ENCODE measurements around the gene RRM2.
A peak's percentile ranks its signal among the peaks of the same experiment; 100 is the strongest.

RRM2 gene
- 0.32 to 44.4 (median 3.4) reads per million in 9 experiments for total RNA-seq

DNA sequence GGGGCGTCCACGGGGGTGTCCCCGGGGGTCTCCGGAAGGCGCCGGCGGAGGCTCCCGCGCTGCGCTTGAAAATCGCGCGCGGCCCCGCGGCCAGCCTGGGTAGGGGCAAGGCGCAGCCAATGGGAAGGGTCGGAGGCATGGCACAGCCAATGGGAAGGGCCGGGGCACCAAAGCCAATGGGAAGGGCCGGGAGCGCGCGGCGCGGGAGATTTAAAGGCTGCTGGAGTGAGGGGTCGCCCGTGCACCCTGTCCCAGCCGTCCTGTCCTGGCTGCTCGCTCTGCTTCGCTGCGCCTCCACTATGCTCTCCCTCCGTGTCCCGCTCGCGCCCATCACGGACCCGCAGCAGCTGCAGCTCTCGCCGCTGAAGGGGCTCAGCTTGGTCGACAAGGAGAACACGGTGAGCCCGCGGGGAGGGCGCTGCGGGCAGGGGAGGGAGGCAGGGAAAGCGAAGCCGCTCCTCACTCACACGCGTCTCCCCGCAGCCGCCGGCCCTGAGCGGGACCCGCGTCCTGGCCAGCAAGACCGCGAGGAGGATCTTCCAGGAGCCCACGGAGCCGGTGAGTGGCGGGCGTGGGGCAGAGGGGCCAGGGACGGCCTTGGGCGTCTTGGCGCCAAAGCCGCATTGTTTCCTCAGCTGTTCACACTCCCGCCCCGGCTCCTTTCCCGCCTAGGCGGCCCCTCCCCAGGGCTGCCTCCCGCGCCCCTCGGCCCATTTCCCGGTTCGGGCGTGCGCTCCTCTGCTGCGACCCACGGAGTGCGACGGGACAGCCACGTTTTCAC lies at the start of gene RRM2:
Gene RRM2 (plus strand): TSS at position 240 of the 781 bp plus-strand sequence. CDS start 60 bp downstream, at position 300.
- Mint-ChIP-seq H3K4me1 (ENCODE audit: low read depth in 2 of 2) (peaks cover 26 to 45% of the 10 kb centered on the region in 2 donors), H3K27me3 (peaks cover 10 to 15% of the 10 kb centered on the region in 2 donors), H3K36me3 (ENCODE audit: insufficient read depth) (peaks cover 15% of the 10 kb centered on the region), H3K4me3 (peak within 1 kb of the TSS; percentile 87 to 94), H3K9me3 (no peaks in the 10 kb centered on the region), H3K27ac (peak within 1 kb of the TSS; percentile 64 to 65)
- DNase-seq (peak; percentile 75 to 79 (median 76)), ATAC-seq (replicated peaks) (peak; percentile 65)

DNA sequence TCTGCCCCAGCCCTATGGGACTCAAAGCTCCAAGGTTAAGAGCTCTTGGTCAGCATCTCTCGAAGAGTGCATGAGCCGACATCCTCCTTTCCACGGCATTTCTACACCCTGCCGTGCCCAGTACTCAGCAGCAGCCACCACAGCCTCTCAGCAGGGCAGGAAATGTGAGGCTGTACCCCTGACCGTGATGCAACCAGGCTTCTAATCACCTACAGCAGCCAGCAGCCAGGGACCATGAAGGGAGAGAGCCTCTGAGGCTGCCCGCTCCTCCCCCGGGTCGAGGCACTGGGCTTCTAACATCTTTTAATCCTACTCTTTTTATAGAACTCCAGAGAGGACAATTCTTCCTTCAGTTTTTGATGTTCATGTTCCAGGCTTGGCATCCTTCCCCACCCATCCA lies 48.8 kb upstream of the RRM2 start:
- Mint-ChIP-seq H3K4me1 (ENCODE audit: low read depth in 2 of 2) (peaks cover 9 to 12% of the 10 kb centered on the region in 2 donors), H3K27ac (no peak overlapping the region), H3K27me3 (peaks cover 48 to 67% of the 10 kb centered on the region in 2 donors), H3K9me3 (no peaks in the 10 kb centered on the region), H3K36me3 (ENCODE audit: insufficient read depth) (peaks cover 7% of the 10 kb centered on the region), H3K4me3 (no peak overlapping the region)
- ATAC-seq (replicated peaks) (no peak), DNase-seq (no peak)

DNA sequence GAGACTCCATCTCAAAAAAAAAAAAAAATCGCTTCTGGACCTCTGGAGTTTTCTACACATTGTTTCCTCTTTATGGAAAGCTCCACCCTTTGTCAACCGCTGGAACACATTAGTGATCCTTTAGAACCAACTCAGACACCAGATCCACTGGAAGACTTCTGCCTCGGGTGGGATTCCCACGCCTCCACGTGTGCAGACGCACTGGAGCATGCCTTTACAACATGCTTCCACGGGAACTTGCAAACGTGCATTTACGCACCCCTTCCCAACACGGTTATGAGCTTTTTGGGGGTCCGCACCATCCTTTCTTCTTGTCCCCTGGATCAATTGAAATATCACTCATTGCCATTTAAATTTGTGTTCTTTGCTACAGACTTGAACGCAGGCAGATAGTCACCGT lies 47.4 kb upstream of the RRM2 start:
- H3K27ac Mint-ChIP-seq, result no peak overlapping the region
- peaks cover 13 to 16% of the 10 kb centered on the region in 2 donors for H3K4me1 Mint-ChIP-seq (ENCODE audit: low read depth in 2 of 2)
- H3K9me3 Mint-ChIP-seq, result no peaks in the 10 kb centered on the region
- H3K4me3 Mint-ChIP-seq, result no peak overlapping the region
- H3K36me3 Mint-ChIP-seq (ENCODE audit: insufficient read depth), result peaks cover 13% of the 10 kb centered on the region
- H3K27me3 Mint-ChIP-seq, result peaks cover 56 to 76% of the 10 kb centered on the region in 2 donors
- ATAC-seq (replicated peaks), result no peak
- DNase-seq, result no peak

DNA sequence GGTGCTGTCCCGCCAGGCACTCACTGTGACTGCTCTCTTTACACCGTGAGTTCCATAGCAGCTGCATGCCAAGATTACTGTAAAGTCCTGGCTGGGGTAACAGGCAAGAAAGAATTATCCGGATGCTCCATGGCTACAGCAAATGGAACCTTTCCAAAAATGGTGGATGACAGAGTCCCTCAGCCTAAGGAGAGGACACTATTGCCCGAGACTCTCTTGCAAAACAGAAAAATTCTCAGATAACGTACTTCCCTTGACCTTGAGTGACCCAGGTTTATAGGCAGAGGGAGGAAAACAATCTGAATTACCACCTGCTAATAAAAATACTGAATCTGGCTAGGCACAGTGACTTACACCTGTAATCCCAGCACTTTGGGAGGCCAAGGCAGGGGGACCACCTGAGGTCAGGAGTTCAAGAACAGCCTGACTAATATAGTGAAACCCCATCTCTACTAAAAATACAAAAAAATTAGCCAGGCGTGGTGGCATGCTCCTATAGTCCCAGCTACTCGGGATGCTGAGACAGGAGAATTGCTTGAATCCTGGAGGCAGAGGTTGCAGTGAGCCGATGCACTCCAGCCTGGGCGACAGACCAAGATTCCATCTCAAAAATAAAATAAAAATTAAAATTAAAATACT lies 46.8 kb upstream of the RRM2 start:
- H3K4me1 Mint-ChIP-seq (ENCODE audit: low read depth in 2 of 2), result peaks cover 13 to 16% of the 10 kb centered on the region in 2 donors
- no peaks in the 10 kb centered on the region for H3K9me3 Mint-ChIP-seq
- H3K27me3 Mint-ChIP-seq, result peaks cover 56 to 76% of the 10 kb centered on the region in 2 donors
- no peak overlapping the region for H3K4me3 Mint-ChIP-seq
- H3K27ac Mint-ChIP-seq, result no peak overlapping the region
- DNase-seq (no peak), ATAC-seq (replicated peaks) (no peak)
- H3K36me3 Mint-ChIP-seq (ENCODE audit: insufficient read depth), result peaks cover 13% of the 10 kb centered on the region

DNA sequence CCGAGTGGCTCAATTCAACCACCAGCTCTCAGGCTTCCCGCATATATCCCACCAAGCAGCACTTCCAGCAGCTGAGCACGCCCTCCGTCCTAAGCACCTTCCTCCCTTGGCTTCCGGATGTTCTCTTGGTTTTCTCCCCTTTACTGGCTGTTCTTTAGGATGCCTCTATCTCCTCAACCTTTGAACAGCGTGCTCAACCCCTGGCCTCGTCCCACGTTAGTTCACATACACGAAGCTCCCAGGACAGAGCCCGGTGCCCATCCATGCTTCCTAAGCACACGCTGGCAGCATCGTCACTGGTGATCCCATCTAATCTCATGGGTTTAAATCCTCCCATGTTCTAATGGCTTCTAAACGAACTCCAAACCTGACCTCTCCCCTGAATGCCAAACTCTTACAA lies 46.0 kb upstream of the RRM2 start:
- DNase-seq (no peak), ATAC-seq (replicated peaks) (no peak)
- Mint-ChIP-seq H3K4me3 (no peak overlapping the region), H3K36me3 (ENCODE audit: insufficient read depth) (peaks cover 13% of the 10 kb centered on the region), H3K9me3 (no peaks in the 10 kb centered on the region), H3K4me1 (ENCODE audit: low read depth in 2 of 2) (peaks cover 16 to 17% of the 10 kb centered on the region in 2 donors), H3K27me3 (peaks cover 64 to 84% of the 10 kb centered on the region in 2 donors), H3K27ac (no peak overlapping the region)

DNA sequence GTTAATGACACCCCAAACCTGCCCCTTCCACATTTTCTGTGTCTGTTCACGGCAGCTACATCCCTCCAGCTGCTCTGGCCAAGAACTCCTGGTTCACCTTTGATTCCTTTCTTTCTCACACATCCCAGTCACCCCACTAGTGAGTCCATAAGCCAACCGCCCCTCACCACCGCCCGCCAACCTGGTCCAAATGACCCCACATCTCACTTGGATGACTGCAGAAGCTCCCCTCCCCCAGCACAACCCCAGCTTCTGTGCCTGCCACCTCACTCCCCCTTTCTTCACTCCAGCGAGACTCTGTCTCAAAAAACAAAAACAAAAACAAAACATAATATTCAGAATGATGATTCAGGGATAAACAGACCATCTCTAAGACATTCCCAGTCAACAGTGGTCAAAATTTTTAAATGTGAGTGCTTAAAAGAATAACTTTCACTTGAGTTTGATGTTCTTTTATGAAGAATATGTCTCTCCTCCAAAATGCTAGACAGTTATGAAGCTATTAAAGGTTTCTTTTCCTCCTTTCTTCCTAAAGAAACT lies 45.5 kb upstream of the RRM2 start:
- Mint-ChIP-seq H3K27me3 (peaks cover 68 to 89% of the 10 kb centered on the region in 2 donors), H3K36me3 (ENCODE audit: insufficient read depth) (peaks cover 13% of the 10 kb centered on the region), H3K27ac (no peak overlapping the region), H3K4me3 (no peak overlapping the region), H3K9me3 (no peaks in the 10 kb centered on the region), H3K4me1 (ENCODE audit: low read depth in 2 of 2) (peaks cover 19 to 20% of the 10 kb centered on the region in 2 donors)
- DNase-seq (no peak), ATAC-seq (replicated peaks) (no peak)

DNA sequence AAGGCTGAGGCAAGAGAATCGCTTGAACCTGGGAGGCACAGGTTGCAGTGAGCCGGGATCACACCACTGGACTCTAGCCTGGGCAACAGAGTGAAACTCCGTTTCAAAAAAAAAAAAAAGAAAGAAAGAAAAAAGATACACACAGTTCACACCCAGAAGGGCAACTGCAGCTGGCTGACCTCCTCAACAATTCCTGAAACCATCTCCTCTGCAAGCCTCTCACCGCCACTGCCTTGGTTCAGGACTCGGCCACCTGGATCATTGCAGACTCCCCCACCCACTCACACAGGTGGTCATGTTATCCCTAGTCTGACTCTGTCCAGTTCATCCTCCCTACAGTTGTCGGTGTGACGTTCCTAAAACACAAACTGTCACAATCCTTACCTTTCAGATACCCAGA lies 44.5 kb upstream of the RRM2 start:
- no peaks in the 10 kb centered on the region for H3K9me3 Mint-ChIP-seq
- peaks cover 13 to 16% of the 10 kb centered on the region in 2 donors for H3K4me1 Mint-ChIP-seq (ENCODE audit: low read depth in 2 of 2)
- ATAC-seq (replicated peaks) (no peak), DNase-seq (no peak)
- peaks cover 76 to 89% of the 10 kb centered on the region in 2 donors for H3K27me3 Mint-ChIP-seq
- no peak overlapping the region for H3K27ac Mint-ChIP-seq
- peaks cover 11% of the 10 kb centered on the region for H3K36me3 Mint-ChIP-seq (ENCODE audit: insufficient read depth)
- no peak overlapping the region for H3K4me3 Mint-ChIP-seq

DNA sequence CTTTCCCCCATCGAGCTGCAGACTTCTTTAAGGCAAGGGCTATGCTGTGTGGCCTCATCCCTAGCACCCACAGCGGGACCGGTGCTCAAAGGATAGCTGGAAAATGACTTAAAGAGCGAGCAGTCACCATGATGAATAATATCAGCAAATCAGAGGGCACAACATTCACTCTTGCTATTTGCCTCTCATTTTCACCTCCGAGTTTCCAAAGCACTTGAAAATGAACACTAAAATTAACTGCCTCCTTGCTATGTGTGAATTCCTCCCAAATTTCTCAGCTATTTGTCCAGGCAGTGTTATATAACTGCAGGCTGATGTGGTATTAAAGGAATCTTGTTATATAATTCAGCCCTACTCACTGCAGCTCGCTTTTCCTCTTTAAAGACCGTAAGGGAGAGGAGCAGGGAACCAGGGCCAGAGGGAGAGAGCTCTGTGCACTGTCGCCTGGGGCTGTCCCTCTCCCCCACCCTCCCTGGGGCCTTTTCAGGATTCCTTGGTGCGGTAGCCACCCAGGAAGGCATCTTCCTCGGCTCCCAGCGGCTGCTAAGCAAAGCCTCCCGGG lies 43.8 kb upstream of the RRM2 start:
- peaks cover 13 to 16% of the 10 kb centered on the region in 2 donors for H3K4me1 Mint-ChIP-seq (ENCODE audit: low read depth in 2 of 2)
- H3K4me3 Mint-ChIP-seq, result peak overlapping the region; percentile 76 to 82
- ATAC-seq (replicated peaks) (peak; percentile 2), DNase-seq (no peak)
- no peak overlapping the region for H3K27ac Mint-ChIP-seq
- peaks cover 79 to 89% of the 10 kb centered on the region in 2 donors for H3K27me3 Mint-ChIP-seq
- H3K9me3 Mint-ChIP-seq, result no peaks in the 10 kb centered on the region
- H3K36me3 Mint-ChIP-seq (ENCODE audit: insufficient read depth), result peaks cover 11% of the 10 kb centered on the region

DNA sequence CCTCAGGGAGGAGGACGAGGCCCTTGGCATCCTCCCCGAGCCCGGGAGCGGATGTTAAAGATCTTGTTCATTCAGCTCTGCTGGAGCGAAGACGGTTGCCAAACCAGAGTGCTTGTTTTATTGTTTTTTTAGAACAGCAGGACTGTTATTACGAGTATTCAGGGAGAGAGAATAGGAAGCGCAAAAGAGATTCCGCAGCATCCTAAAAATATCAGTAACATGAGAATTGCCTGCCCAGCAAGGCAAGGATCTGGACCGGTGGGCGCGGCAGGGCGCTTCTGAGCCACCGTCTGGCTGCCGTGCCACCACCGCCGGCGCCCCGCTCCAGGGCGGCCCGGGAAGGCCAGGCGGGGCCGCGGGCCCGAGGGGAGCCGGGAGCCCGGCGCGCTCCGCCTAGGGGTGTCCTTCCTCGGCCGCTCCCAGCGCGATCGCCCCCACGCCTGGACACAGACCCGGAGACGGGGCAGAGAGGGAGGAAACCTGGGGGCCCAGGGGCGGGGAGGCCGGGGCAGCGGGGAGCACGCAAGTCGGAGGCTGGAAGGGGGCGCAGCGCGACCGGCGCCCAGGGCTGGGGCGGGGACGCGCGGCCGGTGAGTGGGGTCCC lies 43.2 kb upstream of the RRM2 start:
- peaks cover 11 to 16% of the 10 kb centered on the region in 2 donors for H3K4me1 Mint-ChIP-seq (ENCODE audit: low read depth in 2 of 2)
- peaks cover 79 to 89% of the 10 kb centered on the region in 2 donors for H3K27me3 Mint-ChIP-seq
- H3K36me3 Mint-ChIP-seq (ENCODE audit: insufficient read depth), result peaks cover 11% of the 10 kb centered on the region
- H3K4me3 Mint-ChIP-seq, result peak overlapping the region; percentile 76 to 82
- DNase-seq, result peak in 1 of 3 experiments; percentile 11
- H3K9me3 Mint-ChIP-seq, result no peaks in the 10 kb centered on the region
- H3K27ac Mint-ChIP-seq, result no peak overlapping the region
- ATAC-seq (replicated peaks), result peak; percentile 44

DNA sequence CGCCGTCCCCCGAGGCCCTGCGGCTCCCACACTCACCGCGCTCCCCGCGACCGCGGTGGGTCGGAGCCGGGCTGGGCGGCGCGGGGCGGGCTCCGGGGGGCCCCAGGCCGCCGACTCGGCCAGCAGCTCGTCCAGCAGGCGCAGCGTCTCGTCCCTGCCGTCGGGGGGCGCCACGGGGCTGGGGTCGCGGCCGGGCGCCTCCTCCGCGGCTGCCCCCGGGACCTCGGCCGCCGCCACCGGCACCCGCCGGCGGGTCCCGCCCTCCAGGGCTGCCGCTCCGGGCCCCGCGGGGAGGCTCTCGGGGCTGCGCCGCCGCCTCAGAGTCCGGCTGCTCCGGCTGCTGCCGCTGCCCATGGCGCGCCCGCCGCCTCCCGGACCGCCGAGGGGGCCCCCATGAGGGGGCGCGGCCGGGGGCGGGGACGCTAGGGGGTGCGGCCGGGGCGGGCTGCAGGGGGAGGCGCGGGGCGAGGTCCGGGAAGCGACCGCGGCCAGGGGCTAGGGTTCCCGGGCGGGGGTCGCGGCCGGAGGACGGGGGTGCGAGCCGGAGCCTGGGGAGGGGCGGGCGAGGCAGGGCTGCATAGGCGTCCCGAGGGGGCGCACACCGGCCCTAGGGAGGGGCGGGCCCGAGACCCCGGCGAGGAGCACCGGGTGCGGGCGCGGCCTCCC lies 42.5 kb upstream of the RRM2 start, which contains the start of gene CYS1:
Gene CYS1 (minus strand): TSS at position 542 of the 666 bp plus-strand sequence. CDS start 188 bp downstream, at position 354.
- Mint-ChIP-seq H3K9me3 (no peaks in the 10 kb centered on the region), H3K4me3 (peak within 1 kb of the TSS; percentile 76 to 82), H3K27ac (peak within 1 kb of the TSS in 1 of 2 donors; percentile 67)

DNA sequence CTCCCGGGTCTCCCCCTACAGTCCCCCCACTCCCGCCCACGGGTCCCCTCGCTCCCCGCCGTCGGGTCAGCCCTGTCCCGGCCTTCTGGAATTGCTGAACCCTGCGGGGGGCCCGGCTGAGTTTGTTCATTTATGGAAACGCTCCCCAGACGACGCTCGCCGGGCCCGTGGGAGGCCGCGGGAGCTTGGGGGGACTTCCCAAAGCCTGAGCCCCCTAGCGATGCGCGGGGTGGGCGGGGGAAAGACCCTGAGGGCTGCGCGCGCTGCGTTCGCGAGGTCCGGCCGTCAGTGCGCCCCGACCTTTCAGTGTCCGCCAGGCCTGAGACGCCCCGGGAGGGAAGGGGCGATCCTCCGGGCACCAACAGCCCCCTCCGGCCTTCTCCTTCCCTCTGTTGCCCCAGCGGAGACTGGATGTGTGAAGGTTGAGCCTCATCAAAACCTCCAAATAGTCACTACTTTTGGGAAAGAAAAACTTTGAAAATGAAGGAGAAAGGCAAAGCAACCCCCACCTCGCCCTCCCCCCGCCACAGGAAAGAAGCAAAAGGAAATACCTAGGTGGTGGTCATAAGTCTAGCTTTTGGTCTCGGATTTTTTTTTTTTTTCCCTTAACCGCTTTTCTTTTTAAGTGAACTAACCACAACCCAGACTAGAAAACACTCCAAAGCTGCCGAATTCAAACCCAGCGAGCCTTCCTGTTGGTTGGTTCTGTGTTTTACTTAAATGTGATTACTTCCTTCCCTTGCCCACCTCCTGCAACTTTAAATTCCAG lies 41.8 kb upstream of the RRM2 start:
- peaks cover 11 to 16% of the 10 kb centered on the region in 2 donors for H3K4me1 Mint-ChIP-seq (ENCODE audit: low read depth in 2 of 2)
- peak overlapping the region; percentile 58 to 65 for H3K4me3 Mint-ChIP-seq
- H3K36me3 Mint-ChIP-seq (ENCODE audit: insufficient read depth), result peaks cover 11% of the 10 kb centered on the region
- peaks cover 83 to 89% of the 10 kb centered on the region in 2 donors for H3K27me3 Mint-ChIP-seq
- no peaks in the 10 kb centered on the region for H3K9me3 Mint-ChIP-seq
- H3K27ac Mint-ChIP-seq, result peak overlapping the region in 1 of 2 donors; percentile 67
- DNase-seq (peak in 2 of 3 experiments; percentile 13 to 18), ATAC-seq (replicated peaks) (peak; percentile 76)

More for the DNA sequence above, 42.5 kb upstream of the RRM2 start, which contains the start of gene CYS1:
- Mint-ChIP-seq H3K27me3 (peaks cover 81 to 89% of the 10 kb centered on the region in 2 donors), H3K4me1 (ENCODE audit: low read depth in 2 of 2) (peaks cover 11 to 16% of the 10 kb centered on the region in 2 donors), H3K36me3 (ENCODE audit: insufficient read depth) (peaks cover 11% of the 10 kb centered on the region)
- DNase-seq (no peak), ATAC-seq (replicated peaks) (peak; percentile 41)

DNA sequence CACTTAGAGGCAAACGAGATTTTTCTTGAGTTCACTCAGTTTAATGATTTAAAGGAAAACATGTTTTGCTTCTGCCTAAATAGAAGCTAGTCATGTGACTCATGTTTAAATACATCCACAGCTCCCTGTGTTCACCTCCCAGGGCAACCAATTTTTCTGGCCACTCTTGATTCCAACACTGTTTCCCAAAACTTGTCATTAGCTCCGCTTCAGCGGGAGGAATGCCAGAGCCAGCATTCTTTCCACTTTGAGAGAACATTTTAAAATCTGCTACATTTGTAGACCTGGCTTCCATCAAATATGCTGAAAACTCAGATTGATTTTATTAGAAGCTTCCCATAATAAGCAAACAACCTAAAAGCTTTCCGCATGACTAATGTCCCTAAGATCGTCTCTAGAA lies 39.5 kb upstream of the RRM2 start:
- no peaks in the 10 kb centered on the region for H3K9me3 Mint-ChIP-seq
- peaks cover 10% of the 10 kb centered on the region for H3K36me3 Mint-ChIP-seq (ENCODE audit: insufficient read depth)
- ATAC-seq (replicated peaks) (no peak), DNase-seq (no peak)
- peaks cover 80 to 89% of the 10 kb centered on the region in 2 donors for H3K27me3 Mint-ChIP-seq
- no peak overlapping the region for H3K4me3 Mint-ChIP-seq
- H3K4me1 Mint-ChIP-seq (ENCODE audit: low read depth in 2 of 2), result peaks cover 9 to 14% of the 10 kb centered on the region in 2 donors
- H3K27ac Mint-ChIP-seq, result no peak overlapping the region

Data from effector memory CD8-positive, alpha-beta T cell (primary cell).